Skin epidermis (tissue), 12 donors: Measurements from ENCODE around the gene ALOXE3.
"Not testable (repeated sequence)": the region's sequence is repeated elsewhere in the genome, so short reads cannot be mapped to it uniquely, and the experiment has no call there.

Experiments
- H3K27ac ChIP-seq, 21 experiments: fragments of 200-600 bp; sonication (generic) in 11 of 21; one replicate each; pipeline ENCODE4 v1.5.0; 2020; ENCODE audit warnings: mild to moderate bottlenecking in 3 of 21, inconsistent platforms in 2 of 21, moderate library complexity in 2 of 21
- H3K4me3 ChIP-seq, 7 experiments: fragments of 200-600 bp; sonication (generic) in 2 of 7; one replicate each; pipeline ENCODE4 v1.5.0; 2020; ENCODE audit warnings: inconsistent platforms in 2 of 7, mild to moderate bottlenecking in 2 of 7, moderate library complexity in 1 of 7

The ALOXE3 gene

DNA sequence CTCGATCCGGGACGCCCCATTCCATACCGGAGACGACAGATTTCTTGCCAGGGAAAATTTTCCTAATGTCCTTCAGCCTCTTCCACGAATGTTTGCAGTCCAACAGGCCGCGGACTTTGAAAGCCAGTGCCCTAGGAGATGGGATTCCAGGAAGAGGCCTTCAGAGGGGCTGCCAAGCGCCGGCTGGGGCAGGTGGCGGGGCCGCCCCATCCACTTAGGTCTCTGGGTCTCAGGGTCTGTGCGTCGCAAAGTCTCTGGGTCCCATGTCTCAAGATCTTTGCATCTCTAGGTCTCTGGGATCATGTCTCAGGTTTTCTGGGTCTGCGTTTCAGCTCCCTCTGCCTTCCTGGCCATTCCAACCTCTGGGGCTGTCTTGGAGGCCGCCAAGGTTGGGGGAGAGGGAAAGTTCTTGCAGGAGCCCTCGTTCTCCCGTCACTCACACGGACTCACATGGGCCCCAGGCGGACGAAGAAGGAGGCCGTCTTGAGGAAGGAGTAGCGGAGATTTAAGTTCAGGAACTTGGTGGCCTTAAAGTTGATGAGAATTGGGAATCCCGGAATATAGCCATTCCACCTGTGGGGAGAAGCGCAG is 38.0 kb downstream of the ALOXE3 start:
- peak overlapping the region in 6 of 7 experiments; percentile 13 to 44 (median 38) for H3K4me3 ChIP-seq
- peak overlapping the region in 9 of 21 experiments; percentile 5 to 78 (median 48) for H3K27ac ChIP-seq

DNA sequence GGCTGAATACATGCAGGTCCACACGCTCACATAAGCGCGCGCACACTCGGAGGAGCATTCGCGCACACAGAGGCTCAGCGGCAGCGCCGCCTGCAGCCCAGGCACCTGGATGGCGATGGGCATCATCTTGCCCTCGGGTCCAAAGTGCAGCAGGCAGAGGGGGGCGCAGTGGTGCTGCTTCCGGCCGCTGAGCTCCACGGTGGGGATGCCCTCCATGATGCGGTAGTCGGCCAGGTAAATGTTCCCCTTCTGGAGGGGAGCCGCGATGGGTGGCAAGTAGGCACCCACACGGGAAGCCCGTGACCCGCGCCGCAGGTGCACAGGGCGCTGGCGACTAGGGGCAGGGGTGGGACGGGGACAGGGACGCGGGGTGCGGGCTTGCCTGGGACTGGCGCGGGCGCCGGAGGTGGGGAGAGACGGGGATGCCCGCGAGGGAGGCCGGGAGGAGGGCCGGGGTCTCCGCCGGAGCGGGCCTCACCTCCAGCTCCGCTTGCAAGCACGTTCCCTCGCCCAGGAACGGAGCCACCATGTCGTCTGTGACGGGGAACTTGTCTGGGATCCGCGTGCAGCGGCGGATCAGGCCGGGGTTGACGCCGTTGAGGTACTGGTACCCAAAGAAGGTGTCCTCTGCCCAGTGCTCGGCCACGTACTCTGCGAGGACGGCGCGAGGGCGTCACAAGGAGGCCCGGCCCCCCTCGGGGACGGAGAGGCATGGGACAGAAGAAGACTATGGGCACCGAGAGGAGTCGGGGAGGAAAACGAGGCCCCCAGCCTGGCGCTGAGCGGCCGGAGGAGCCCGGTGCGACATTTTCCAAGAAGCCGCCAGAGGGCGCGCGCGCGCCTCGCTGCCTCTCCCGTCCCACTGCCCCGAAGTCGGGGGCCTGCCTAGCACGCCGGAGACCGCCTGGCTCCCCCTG is 38.8 kb downstream of the ALOXE3 start:
- H3K27ac ChIP-seq = peak overlapping the region in 12 of 21 experiments; percentile 5 to 78 (median 45)
- H3K4me3 ChIP-seq = peak overlapping the region; percentile 13 to 44 (median 37)

DNA sequence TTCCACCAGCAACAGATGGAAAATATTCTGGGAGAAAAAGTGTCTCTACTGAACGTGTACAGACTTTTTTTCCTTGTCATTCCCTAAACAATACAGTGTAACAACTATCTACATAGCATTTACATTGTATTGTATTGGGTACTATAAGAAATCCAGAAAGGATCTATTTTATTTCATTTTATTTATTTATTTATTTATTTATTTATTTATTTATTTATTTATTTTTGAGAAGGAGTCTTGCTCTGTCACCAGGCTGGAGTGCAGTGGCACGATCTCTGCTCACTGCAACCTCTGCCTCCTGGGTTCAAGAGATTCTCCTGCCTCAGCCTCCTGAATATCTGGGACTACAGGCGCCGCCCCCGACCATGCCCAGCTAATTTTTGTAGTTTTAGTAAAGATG is 40.4 kb downstream of the ALOXE3 start:
- not testable (repeated sequence) for H3K27ac ChIP-seq, H3K4me3 ChIP-seq

DNA sequence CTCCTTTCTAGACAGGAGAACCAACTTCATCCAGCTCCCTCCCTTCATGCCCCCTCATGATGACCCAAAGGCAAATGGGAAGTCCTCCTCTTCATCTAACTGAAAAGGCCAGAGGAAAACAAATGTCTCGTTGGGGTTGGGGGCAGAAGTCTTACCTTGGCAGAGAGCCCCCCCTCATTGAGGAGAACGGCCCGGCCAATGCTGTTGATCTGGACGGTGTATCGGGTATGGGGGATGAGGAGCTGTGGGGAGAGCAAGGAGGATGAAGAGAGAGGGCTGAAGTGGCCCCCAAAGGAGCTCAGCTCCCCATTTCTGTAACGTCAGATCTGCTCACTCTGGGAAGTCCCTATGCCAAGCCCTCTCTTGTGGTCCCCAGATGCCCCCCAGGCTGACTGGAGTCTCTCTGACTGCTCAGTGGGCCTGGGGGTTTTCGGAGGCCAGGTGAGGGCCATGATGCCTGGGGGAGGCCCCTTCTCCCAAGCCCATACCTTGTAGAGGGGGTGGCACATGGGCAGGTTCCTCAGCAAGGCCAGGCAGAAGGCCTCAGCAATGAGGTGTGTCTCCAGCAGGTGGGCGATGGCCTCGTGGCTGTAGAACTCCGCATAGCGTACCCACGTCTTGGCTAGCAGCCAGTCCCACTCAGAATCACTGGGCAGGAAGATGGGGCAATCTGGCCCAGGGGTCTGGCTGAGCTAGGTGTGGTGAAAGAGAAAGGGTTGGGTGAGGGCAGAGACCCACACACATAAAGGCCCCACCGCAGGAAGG is 41.6 kb downstream of the ALOXE3 start:
- Histone ChIP-seq H3K4me3 (no peak overlapping the region), H3K27ac (no peak overlapping the region)

DNA sequence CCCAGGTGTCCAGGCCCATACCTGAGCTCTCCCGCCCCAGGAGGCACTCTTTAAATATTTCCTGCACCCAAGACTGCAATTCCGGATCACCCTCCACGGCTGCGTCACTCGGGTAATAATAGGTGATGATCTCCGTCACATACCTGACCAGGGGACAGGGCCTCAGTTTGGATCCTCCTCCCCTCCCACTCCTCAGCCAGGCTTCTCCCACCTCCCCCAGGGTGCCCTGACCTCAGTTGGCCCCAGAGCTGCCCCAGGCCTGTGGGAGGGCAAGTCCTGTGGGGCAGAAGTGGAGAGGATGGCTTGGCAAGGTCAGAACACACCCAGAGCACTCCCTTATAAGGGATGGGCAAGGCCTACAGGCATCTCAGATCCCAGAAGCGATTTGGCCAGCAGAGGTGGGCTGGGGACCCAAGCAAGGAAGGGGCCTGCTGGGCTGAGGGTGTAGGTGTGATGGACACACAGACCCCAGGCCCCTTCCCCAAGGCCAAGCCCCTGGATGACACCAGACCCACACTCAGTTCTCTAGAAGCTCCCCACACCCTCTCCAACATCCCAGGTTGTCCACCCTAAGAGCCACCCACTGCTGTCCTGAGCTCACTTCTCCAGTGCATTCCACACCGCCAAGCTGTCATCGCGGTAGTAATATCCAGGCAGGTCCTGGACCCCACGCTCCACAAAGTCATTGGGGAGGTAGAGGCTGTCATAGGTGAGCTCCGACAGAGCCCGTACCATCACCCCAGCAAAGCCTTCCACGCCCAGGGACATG is 42.6 kb downstream of the ALOXE3 start:
- no peak overlapping the region for H3K27ac ChIP-seq

DNA sequence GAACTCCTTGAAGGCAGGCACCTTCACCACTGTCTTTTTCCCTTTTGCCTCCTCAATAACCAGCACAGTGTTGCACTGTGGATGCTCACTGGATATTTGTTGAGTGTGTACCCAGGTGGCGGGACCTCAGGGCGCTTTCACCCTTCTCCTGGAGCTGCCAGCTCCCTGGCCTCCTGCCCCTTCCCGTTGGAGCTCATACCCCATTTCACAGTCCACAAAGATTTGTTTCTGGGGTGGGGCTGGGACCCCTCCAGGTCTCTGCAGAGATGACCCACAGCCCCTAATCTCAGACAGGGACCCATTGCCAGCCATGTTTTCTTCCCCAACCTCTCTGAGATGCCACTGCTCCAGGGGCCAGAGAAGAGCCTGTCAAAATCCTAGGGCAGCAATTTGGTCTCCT is 43.2 kb downstream of the ALOXE3 start:
- no peak overlapping the region for H3K27ac ChIP-seq
- no peak overlapping the region for H3K4me3 ChIP-seq

More for the DNA sequence above, 42.6 kb downstream of the ALOXE3 start:
- H3K4me3 ChIP-seq = no peak overlapping the region

GRCh38 chr17:8074554-8074953 is 43.8 kb downstream of the ALOXE3 start:
- Histone ChIP-seq H3K4me3 (no peak overlapping the region), H3K27ac (no peak overlapping the region)

DNA sequence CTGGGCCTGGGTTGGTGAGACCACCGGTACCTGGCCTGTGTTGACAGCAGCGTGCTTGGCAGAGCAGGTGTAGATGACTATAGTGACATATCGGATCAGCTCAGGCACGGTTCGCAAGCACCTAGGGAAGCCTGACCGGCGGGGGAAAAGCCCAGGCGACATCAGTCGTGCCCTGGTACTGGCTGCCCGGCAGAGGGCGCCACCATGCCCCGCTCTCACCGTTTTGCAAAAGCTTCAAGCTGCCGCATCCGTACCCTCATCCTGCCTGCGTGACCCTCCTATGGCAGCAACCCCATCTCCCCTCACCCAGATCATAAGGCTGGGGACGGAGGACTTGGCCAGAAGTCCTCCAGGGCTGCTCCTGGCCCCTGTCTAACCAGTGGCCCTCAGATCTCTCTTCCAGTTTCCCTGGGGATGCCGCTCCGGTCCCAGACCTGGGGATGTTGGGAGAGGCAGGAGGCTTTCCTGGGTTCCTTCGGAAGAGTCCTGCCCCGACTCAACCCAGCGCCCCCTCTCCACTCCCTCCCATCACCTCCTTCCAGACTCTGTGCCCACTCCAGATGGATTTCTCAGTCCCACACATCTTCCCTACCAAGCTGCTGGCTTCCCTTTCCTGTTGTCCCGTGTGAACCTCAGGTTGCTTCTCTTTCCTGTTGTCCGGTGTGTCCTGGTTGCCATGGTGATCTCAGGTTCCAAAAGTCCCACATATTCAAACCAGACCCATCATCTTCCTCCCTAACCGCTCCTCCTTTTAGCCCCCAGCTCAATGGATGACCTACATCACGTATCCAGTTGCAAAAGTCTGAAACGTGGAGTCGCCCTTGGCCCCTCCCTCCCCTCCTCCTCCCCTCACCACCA is 44.5 kb downstream of the ALOXE3 start:
- peak overlapping the region in 1 of 7 experiments; percentile 15 for H3K4me3 ChIP-seq

DNA sequence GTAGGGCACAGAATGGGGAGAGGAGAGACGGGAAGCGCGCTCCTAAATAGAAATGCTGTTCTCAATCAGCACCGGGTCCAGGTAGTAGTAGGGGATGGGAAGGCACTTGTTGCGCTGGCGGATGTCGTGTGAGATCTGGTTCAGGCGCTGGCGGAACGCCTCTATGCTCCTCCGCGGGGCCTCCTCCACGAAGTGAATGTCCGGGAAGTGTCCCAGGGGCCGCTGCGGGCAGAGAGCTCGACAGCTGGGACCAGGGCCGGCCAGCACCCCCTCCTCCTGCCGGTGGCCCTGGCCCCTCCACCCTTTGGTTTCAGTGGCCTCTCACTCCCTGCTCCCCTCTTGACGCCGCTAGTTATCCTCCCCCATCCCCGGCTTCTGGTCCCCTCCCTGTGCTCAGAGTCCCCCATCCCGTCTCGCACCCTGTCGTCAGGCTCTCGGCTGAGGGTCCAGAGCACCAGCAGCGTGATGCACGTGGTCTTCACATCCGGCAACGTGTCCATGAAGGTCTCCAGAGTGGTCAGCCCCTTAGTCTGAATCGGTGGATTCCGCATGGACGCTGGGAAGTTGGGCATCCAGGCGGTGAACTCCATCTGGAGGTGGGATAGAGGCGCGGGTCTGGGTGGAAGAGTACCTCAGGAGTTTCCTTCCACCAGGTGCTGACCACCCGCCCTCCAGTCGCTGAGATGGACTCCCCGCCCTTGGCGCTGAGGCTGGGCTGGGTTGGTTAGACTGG is 45.4 kb downstream of the ALOXE3 start:
- Histone ChIP-seq H3K27ac (no peak overlapping the region), H3K4me3 (peak overlapping the region in 1 of 7 experiments; percentile 15)

More for the DNA sequence above, 44.5 kb downstream of the ALOXE3 start:
- H3K27ac ChIP-seq = no peak overlapping the region

DNA sequence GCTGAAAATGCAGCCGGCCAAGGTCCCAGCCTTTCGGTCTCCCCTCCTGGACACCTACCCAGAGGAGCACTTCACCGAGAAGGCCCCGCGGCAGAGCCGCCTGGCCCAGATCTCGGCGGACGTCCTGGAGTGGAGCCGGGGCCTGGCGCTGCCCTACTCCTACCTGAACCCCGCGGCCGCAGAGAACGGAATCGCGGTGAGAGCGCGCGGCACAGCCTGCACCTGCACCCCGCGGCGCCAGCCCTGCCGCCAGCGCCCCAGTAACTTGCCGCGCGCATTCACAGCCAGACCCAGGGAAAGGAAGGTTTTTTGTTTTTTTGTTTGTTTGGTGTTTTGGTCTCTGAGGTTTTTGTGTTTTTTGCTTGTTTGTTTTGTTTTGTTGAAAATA is 46.0 kb downstream of the ALOXE3 start:
- Histone ChIP-seq H3K4me3 (no peak overlapping the region), H3K27ac (no peak overlapping the region)

DNA sequence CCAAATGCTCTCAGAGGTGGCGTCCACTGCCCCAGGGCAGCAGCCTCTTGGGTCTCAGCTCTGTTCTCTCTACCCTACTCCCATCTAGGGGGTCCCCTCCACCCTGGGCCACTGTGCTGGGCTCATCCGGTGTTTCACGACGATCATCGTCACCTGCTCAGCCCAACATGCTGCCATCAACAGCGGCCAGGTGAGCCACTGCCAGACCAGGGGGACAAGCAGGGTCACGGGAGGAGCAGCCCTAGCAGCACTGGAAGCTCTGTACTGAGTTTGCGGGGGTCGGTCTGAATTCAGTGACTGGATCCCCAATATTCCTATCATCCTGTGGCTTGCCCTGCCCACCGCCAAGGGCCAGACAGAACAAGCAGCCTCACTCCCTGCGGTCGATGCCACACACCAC is 46.8 kb downstream of the ALOXE3 start:
- no peak overlapping the region for H3K27ac ChIP-seq
- no peak overlapping the region for H3K4me3 ChIP-seq

GRCh38 chr17:8069587-8069860 is 48.8 kb downstream of the ALOXE3 start:
- Histone ChIP-seq H3K27ac (peak overlapping the region in 1 of 21 experiments; percentile 17), H3K4me3 (no peak overlapping the region)

- peak overlapping the region in 1 of 21 experiments; percentile 17 for H3K27ac ChIP-seq
- H3K4me3 ChIP-seq = no peak overlapping the region
These were observed 49.4 kb downstream of the ALOXE3 start for GRCh38 chr17:8068736-8069586.

GRCh38 chr17:8067806-8068205 is 50.5 kb downstream of the ALOXE3 start:
- no peak overlapping the region for H3K27ac ChIP-seq

DNA sequence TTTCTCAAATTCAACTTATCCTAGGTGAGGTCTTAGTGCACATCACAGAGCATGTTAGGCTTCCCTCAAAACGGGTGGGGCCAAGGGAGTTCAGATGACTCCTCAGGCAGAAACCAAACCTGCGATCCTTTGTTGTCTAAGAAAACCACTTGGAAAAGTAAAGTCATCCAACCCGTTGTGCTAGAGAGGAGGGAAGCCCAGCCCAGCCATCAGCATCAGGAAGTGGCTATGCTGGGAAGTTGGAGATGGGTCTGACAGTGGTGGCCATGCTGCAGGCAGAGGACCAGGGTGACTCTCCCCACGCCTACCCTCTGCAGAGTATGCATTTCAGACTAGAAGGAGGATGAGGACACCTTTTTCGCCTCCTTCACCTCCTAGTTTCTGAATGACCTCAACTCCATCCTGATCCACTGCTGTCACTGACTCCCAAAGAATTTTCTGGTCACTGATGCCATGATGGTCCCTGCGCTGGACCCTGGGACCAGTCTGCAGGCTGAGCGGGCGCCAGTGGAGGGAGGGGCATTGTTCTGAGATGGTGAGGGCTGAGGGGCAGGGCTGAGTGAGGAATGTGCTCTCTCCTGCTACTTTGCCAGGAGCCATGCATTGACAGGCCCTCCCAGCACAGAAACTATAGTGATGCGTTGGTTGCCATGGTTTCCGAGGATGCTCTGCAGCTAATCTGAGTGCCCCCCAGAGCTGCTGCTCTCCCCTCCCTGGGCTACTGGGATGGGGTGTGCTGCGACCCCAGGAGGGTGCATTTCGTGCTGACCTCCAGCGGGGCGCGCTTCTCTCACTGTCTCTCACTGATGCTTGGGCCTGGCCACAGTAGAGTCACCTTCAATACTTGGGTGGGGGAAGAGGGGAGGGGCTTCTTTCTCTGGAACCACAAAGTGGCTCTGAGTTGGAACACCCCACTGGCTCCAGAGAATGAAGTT is 51.2 kb downstream of the ALOXE3 start:
- Histone ChIP-seq H3K27ac (no peak overlapping the region), H3K4me3 (no peak overlapping the region)

More at GRCh38 chr17:8067806-8068205, 50.5 kb downstream of the ALOXE3 start:
- no peak overlapping the region for H3K4me3 ChIP-seq

- Histone ChIP-seq H3K4me3 (no peak overlapping the region), H3K27ac (no peak overlapping the region)
These were observed 53.7 kb downstream of the ALOXE3 start for GRCh38 chr17:8064561-8065019.
